GM23338 (cell line): Measurements from ENCODE around the gene GPR18.

Experiments
- CREB1 ChIP-seq: fragments of 250-450 bp; sonication (Bioruptor Pico); IDR thresholded peaks from 2 replicates; pipeline ENCODE4 v1.5.0; 2020; ENCODE audit warnings: low read depth, mild to moderate bottlenecking, moderate library complexity
- CTCF ChIP-seq, 2 experiments: fragments of 200-600 bp in 1 of 2; sonication (generic) in 1 of 2; conservative IDR thresholded peaks; 2 replicates each; pipeline versions ENCODE4 v1.5.1 to v1.6.1; 2016 to 2017; ENCODE audit warnings: antibody characterized with exemption in 2 of 2, low read depth in 2 of 2, mild to moderate bottlenecking in 2 of 2, moderate library complexity in 1 of 2
- ETS1 ChIP-seq: IDR thresholded peaks from 2 replicates; pipeline ENCODE4 v1.6.1; 2016; ENCODE audit warnings: antibody characterized with exemption
- EZH2 ChIP-seq: fragments of 200-600 bp; sonication (generic); IDR thresholded peaks from one replicate; pipeline ENCODE4 v1.8.0; 2017; ENCODE audit warnings: antibody characterized with exemption, mild to moderate bottlenecking, low read depth; ENCODE audit not compliant: unreplicated experiment
- EZH2phosphoT487 ChIP-seq: fragments of 200-600 bp; sonication (generic); IDR thresholded peaks from one replicate; pipeline ENCODE4 v1.8.1; 2018; ENCODE audit warnings: antibody characterized with exemption; ENCODE audit not compliant: unreplicated experiment
- JUNB ChIP-seq: IDR thresholded peaks from one replicate; pipeline ENCODE4 v1.6.1; 2016; ENCODE audit warnings: antibody characterized with exemption; ENCODE audit not compliant: unreplicated experiment
- NANOG ChIP-seq: IDR thresholded peaks from 2 replicates; pipeline ENCODE4 v1.6.1; 2016; ENCODE audit warnings: antibody characterized with exemption, borderline replicate concordance
- POLR2AphosphoS5 ChIP-seq: IDR thresholded peaks from 2 replicates; pipeline ENCODE4 v1.6.1; 2016; ENCODE audit warnings: antibody characterized with exemption, low read depth
- REST ChIP-seq: IDR thresholded peaks from one replicate; pipeline ENCODE4 v1.6.1; 2018; ENCODE audit warnings: antibody characterized with exemption; ENCODE audit not compliant: unreplicated experiment
- STAT1 ChIP-seq: IDR thresholded peaks from one replicate; pipeline ENCODE4 v1.6.1; 2016; ENCODE audit warnings: antibody characterized with exemption; ENCODE audit not compliant: unreplicated experiment
- ZNF331 ChIP-seq: fragments of 250-450 bp; sonication (Bioruptor Pico); IDR thresholded peaks from 2 replicates; pipeline ENCODE4 v1.5.0; 2020; ENCODE audit warnings: low read depth, mild to moderate bottlenecking, moderate library complexity

GRCh38 chr13:99289674-99290337 lies 31.6 kb upstream of the GPR18 start:
- TF ChIP-seq POLR2AphosphoS5 (no peak), CTCF (conservative IDR thresholded peaks at IDR 0.05; ENCODE audit: low read depth in 2 of 2) (no peak), REST (no peak), EZH2 (no peak), EZH2phosphoT487 (no peak), CREB1 (CRISPR knock-in tag) (no peak), JUNB (no peak), NANOG (no peak), ETS1 (no peak), STAT1 (no peak), ZNF331 (no peak)
